Neural progenitor cell (in vitro differentiated cells): ENCODE data around the gene COMMD7. TPM values are rescaled to one million over a fixed set of nuclear protein-coding genes. Genes with fewer than 3 reads are reported as not detected.

ENCODE experiments used
- DNase-seq: peaks from one replicate; pipeline ENCODE4 v3.0.0-alpha.2; 2016; ENCODE audit warnings: low spot score
- H2AFZ ChIP-seq: fragments of 200-600 bp; sonication (generic); replicated peaks from 2 replicates; pipeline ENCODE4 v1.6.1; 2016; ENCODE audit warnings: antibody characterized with exemption
- H3F3A ChIP-seq: fragments of 200-600 bp; sonication (generic); 2 replicates; pipeline ENCODE4 v1.6.1; 2016; ENCODE audit warnings: antibody characterized with exemption, low read depth
- H3K27ac ChIP-seq: fragments of 200-600 bp; sonication (generic); 2 replicates; pipeline ENCODE4 v1.5.1; 2016; ENCODE audit warnings: mild to moderate bottlenecking
- H3K27me3 ChIP-seq: fragments of 200-600 bp; sonication (generic); 2 replicates; pipeline ENCODE4 v1.6.1; 2016; ENCODE audit warnings: mild to moderate bottlenecking, moderate library complexity
- H3K36me3 ChIP-seq: fragments of 200-600 bp; sonication (generic); 2 replicates; pipeline ENCODE4 v1.5.1; 2016
- H3K4me1 ChIP-seq: fragments of 200-600 bp; sonication (generic); 2 replicates; pipeline ENCODE4 v1.6.1; 2016; ENCODE audit warnings: mixed run types
- H3K4me2 ChIP-seq: fragments of 200-600 bp; sonication (generic); 2 replicates; pipeline ENCODE4 v1.6.1; 2016
- H3K4me3 ChIP-seq: fragments of 200-600 bp; sonication (generic); 2 replicates; pipeline ENCODE4 v1.5.1; 2016
- H3K79me2 ChIP-seq: fragments of 200-600 bp; sonication (generic); 2 replicates; pipeline ENCODE4 v1.6.1; 2016; ENCODE audit warnings: low read depth
- H3K9ac ChIP-seq: fragments of 200-600 bp; sonication (generic); 2 replicates; pipeline ENCODE4 v1.6.1; 2016
- H3K9me3 ChIP-seq: fragments of 200-600 bp; sonication (generic); 2 replicates; pipeline ENCODE4 v1.5.1; 2016; ENCODE audit warnings: low read depth
- H4K20me1 ChIP-seq: fragments of 200-600 bp; sonication (generic); 2 replicates; pipeline ENCODE4 v1.6.1; 2016; ENCODE audit warnings: low read depth
- H3K27ac Mint-ChIP-seq: 3 replicates; pipeline ENCODE4 v1.8.0; 2021; ENCODE audit warnings: mixed read lengths
- H3K27me3 Mint-ChIP-seq: 2 replicates; pipeline ENCODE4 v1.8.0; 2022; ENCODE audit warnings: low read depth, mild to moderate bottlenecking, inconsistent platforms, moderate library complexity, mixed read lengths; ENCODE audit not compliant: insufficient read depth
- H3K36me3 Mint-ChIP-seq: 3 replicates; pipeline ENCODE4 v1.8.0; 2021; ENCODE audit warnings: mixed read lengths
- H3K4me1 Mint-ChIP-seq: 3 replicates; pipeline ENCODE4 v1.8.0; 2021; ENCODE audit warnings: mixed read lengths
- H3K4me3 Mint-ChIP-seq: 3 replicates; pipeline ENCODE4 v1.8.0; 2021; ENCODE audit warnings: mild to moderate bottlenecking, moderate library complexity, mixed read lengths
- H3K9me3 Mint-ChIP-seq: 3 replicates; pipeline ENCODE4 v1.8.0; 2020; ENCODE audit warnings: mixed read lengths
- EZH2 ChIP-seq: fragments of 200-600 bp; sonication (generic); IDR thresholded peaks from 2 replicates; pipeline ENCODE4 v1.6.1; 2017; ENCODE audit warnings: antibody characterized with exemption, mild to moderate bottlenecking, moderate library complexity
- EZH2phosphoT487 ChIP-seq: fragments of 200-600 bp; sonication (generic); IDR thresholded peaks from 2 replicates; pipeline ENCODE4 v1.6.1; 2017; ENCODE audit warnings: antibody characterized with exemption
- total RNA-seq: library from RNA; depleted of rRNA; stranded (reverse); fragments of >200 nt; gene quantifications from 2 replicates; pipeline ENCODE4 v1.2.3, GENCODE V29; 2015; ENCODE audit warnings: low replicate concordance
- TF ChIP-seq, protein P1 (sequence below): fragments of 200-600 bp; sonication (generic); IDR thresholded peaks from 2 replicates; pipeline ENCODE4 v1.5.1; 2017; ENCODE audit warnings: antibody characterized with exemption, mild to moderate bottlenecking

COMMD7 gene
- total RNA-seq, 1 donor from 2014 or later, result 44.4 TPM

DNA sequence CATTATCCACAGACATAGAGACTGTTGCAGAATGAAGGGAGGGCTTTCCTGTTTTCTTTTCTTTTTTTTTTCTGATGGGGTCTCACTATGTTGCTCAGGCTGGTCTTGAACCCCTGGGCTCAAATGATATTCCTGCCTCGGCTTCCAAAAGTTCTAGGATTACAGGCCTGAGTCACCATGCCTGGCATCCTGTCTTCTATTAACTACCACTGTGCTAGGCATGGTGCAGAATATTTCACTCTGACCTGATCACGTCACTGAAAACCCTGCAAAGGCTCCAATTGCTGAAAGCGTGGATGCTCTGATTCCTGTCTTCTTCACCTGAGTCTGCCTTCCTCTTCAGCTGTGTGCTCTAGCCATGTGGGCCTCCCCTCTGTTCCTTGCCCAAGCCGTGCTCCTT lies 10.5 kb upstream of the COMMD7 start:
- H3F3A ChIP-seq, result peaks cover 39% of the 10 kb centered on the region
- H3K27ac Mint-ChIP-seq, result no peak overlapping the region
- H2AFZ ChIP-seq, result no peak overlapping the region
- no peaks in the 10 kb centered on the region for H4K20me1 ChIP-seq
- H3K9me3 ChIP-seq, result no peaks in the 10 kb centered on the region
- H3K4me3 ChIP-seq, result no peak overlapping the region
- no peak overlapping the region for H3K4me2 ChIP-seq
- no peaks in the 10 kb centered on the region for H3K36me3 Mint-ChIP-seq
- no peaks in the 10 kb centered on the region for H3K36me3 ChIP-seq
- H3K4me1 Mint-ChIP-seq, result peaks cover 20% of the 10 kb centered on the region
- H3K9ac ChIP-seq, result no peak overlapping the region
- H3K79me2 ChIP-seq, result no peaks in the 10 kb centered on the region
- no peak for DNase-seq
- TF ChIP-seq EZH2phosphoT487 (no peak), EZH2 (no peak)
- TF ChIP-seq, protein P1, sequence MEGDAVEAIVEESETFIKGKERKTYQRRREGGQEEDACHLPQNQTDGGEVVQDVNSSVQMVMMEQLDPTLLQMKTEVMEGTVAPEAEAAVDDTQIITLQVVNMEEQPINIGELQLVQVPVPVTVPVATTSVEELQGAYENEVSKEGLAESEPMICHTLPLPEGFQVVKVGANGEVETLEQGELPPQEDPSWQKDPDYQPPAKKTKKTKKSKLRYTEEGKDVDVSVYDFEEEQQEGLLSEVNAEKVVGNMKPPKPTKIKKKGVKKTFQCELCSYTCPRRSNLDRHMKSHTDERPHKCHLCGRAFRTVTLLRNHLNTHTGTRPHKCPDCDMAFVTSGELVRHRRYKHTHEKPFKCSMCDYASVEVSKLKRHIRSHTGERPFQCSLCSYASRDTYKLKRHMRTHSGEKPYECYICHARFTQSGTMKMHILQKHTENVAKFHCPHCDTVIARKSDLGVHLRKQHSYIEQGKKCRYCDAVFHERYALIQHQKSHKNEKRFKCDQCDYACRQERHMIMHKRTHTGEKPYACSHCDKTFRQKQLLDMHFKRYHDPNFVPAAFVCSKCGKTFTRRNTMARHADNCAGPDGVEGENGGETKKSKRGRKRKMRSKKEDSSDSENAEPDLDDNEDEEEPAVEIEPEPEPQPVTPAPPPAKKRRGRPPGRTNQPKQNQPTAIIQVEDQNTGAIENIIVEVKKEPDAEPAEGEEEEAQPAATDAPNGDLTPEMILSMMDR, result no peak
- no peak overlapping the region for H3K4me3 Mint-ChIP-seq
- H3K27me3 Mint-ChIP-seq, result peaks cover 5% of the 10 kb centered on the region
- peaks cover 29% of the 10 kb centered on the region for H3K4me1 ChIP-seq
- no peaks in the 10 kb centered on the region for H3K9me3 Mint-ChIP-seq
- no peaks in the 10 kb centered on the region for H3K27me3 ChIP-seq
- H3K27ac ChIP-seq, result no peak overlapping the region

DNA sequence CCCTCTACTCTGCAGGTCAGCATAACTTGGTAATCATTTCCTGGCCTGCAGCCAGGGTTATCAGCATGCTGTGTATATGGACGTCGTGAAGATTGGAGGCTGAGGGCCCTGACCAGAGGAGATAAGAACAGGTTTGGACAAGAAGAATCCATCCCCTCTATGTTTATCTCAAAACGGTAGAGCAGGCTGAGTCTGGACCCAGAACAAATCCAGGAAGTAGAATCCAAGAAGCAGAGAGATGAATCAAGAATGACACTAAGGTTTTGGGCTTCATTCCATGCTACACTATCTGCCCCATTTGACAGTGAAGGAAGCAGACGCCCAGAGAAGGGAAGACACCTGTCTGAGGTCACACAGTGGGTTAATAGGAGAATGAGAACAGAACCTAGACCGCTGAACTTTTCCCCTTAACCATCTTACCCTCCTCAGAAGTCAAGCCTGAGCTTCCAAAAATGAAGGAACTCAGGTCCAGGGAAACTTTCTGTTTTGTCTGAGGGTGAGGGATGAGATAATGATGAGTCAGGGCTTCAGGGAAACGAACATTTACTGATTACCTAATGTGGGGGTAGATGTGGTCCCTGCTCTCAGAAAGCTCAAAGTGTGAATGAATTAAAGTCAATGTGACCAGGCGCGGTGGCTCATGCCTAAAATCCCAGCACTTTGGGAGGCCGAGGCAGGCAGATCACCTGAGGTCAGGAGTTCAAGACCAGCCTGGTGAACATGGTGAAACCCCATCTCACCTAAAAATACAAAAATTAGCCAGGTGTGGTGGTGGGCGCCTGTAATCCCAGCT lies 9.4 kb upstream of the COMMD7 start:
- no peak for TF ChIP-seq EZH2
- Histone ChIP-seq H3K36me3 (no peaks in the 10 kb centered on the region), H3K27me3 (no peaks in the 10 kb centered on the region), H3K4me2 (no peak overlapping the region), H2AFZ (no peak overlapping the region), H3K27ac (no peak overlapping the region), H3K9ac (no peak overlapping the region), H3F3A (peaks cover 39% of the 10 kb centered on the region), H3K9me3 (no peaks in the 10 kb centered on the region), H3K4me1 (peaks cover 29% of the 10 kb centered on the region), H3K4me3 (no peak overlapping the region), H3K79me2 (no peaks in the 10 kb centered on the region), H4K20me1 (no peaks in the 10 kb centered on the region)
- Mint-ChIP-seq H3K4me1 (peaks cover 20% of the 10 kb centered on the region), H3K4me3 (no peak overlapping the region), H3K9me3 (no peaks in the 10 kb centered on the region), H3K36me3 (no peaks in the 10 kb centered on the region), H3K27ac (no peak overlapping the region), H3K27me3 (peaks cover 5% of the 10 kb centered on the region)
- DNase-seq, result no peak

DNA sequence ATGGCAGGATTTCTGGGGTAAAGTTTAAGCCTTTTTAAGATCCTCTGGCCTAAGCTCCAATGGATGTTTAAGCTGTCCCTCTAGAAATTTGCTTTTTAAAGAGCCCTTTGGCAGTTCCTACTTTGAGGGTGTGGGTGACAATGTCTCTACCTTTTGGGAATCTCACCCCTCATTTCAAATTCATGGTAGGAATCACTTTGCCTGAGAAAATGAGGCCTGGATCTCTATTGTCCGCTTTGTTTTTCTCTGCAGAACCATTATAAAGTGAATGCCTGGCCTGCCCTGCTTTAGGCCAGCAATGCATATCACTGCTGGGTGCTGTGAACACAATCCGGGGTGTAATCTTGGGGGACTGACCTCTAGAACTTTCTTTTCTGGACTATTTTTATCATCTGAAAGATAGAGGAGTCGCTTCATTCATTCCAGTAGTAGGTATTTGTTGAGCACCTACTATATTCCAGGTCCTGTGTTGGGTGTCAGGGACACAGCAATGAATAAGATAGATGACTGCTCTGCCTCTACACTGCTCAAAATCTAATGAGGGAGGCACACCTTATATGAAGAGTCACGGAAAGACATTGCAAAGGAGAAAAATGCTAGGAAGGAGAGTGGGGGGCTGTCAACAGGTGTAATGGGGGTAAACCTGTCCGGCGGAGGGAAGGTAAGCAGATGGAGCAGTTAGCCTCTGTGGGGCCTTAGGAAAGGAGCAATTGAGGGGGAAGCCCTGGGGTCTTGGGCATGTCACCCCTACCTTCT lies 8.6 kb upstream of the COMMD7 start:
- H3K36me3 ChIP-seq, result no peaks in the 10 kb centered on the region
- Mint-ChIP-seq H3K9me3 (no peaks in the 10 kb centered on the region), H3K4me3 (peak overlapping the region; percentile 0), H3K27me3 (peaks cover 5% of the 10 kb centered on the region), H3K4me1 (peaks cover 20% of the 10 kb centered on the region), H3K36me3 (no peaks in the 10 kb centered on the region), H3K27ac (no peak overlapping the region)
- no peak overlapping the region for H3K9ac ChIP-seq
- H3K4me1 ChIP-seq, result peaks cover 29% of the 10 kb centered on the region
- no peaks in the 10 kb centered on the region for H3K9me3 ChIP-seq
- no peak for TF ChIP-seq EZH2
- TF ChIP-seq, protein P1, result no peak
- H4K20me1 ChIP-seq, result no peaks in the 10 kb centered on the region
- no peaks in the 10 kb centered on the region for H3K27me3 ChIP-seq
- no peaks in the 10 kb centered on the region for H3K79me2 ChIP-seq
- no peak for DNase-seq
- H3K4me3 ChIP-seq, result no peak overlapping the region
- peaks cover 39% of the 10 kb centered on the region for H3F3A ChIP-seq
- H2AFZ ChIP-seq, result peak overlapping the region; percentile 19
- no peak overlapping the region for H3K4me2 ChIP-seq
- peak overlapping the region; percentile 88 for H3K27ac ChIP-seq

DNA sequence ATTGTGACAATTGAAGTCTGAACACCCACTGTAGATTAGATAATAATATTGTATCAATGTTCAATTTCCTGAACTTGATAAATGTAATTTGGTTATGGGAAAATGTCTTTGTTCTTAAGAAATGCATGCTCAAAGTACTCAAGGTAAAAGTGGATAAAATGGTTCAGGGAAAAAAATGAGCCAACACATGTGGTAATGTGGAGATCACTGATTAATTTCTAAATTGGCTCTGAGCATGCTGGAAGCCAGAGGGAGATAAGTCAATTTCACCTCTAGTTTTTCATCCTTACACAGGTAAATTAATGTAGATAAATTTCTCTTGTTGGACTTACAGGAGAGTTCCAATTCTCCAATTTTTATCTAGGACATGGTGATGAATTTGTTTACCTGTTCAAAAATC lies 8.0 kb upstream of the COMMD7 start:
- H3K4me3 ChIP-seq, result no peak overlapping the region
- no peaks in the 10 kb centered on the region for H3K9me3 Mint-ChIP-seq

More for the DNA sequence above, 8.0 kb upstream of the COMMD7 start:
- Histone ChIP-seq H3K9ac (no peak overlapping the region), H3K4me1 (peaks cover 29% of the 10 kb centered on the region), H3K27ac (peak overlapping the region; percentile 88), H3K9me3 (no peaks in the 10 kb centered on the region), H3K4me2 (no peak overlapping the region), H3K79me2 (no peaks in the 10 kb centered on the region), H3F3A (peaks cover 39% of the 10 kb centered on the region), H4K20me1 (no peaks in the 10 kb centered on the region), H3K36me3 (no peaks in the 10 kb centered on the region), H2AFZ (peak overlapping the region; percentile 19), H3K27me3 (no peaks in the 10 kb centered on the region)
- Mint-ChIP-seq H3K27ac (no peak overlapping the region), H3K36me3 (no peaks in the 10 kb centered on the region), H3K4me3 (no peak overlapping the region), H3K27me3 (peaks cover 5% of the 10 kb centered on the region), H3K4me1 (peaks cover 20% of the 10 kb centered on the region)
- DNase-seq, result no peak
- TF ChIP-seq EZH2phosphoT487 (no peak), EZH2 (no peak)
- TF ChIP-seq, protein P1, result no peak
